Mucosa of stomach (tissue), 1 donor: ENCODE measurements around the gene NOXO1.

Experiments used
- H3K27me3 ChIP-seq: one replicate; pipeline ENCODE4 v1.7.0; 2013; ENCODE audit warnings: mild to moderate bottlenecking, low read length; ENCODE audit not compliant: control insufficient read depth, insufficient read depth
- H3K36me3 ChIP-seq: one replicate; pipeline ENCODE4 v1.7.0; 2013; ENCODE audit warnings: low read length; ENCODE audit not compliant: control insufficient read depth, insufficient read depth
- H3K4me1 ChIP-seq: one replicate; pipeline ENCODE4 v1.7.0; 2013; ENCODE audit warnings: mild to moderate bottlenecking, low read length; ENCODE audit not compliant: control insufficient read depth, insufficient read depth
- H3K4me3 ChIP-seq: one replicate; pipeline ENCODE4 v1.7.0; 2013; ENCODE audit warnings: low read length
- H3K9ac ChIP-seq: one replicate; pipeline ENCODE4 v1.7.0; 2013; ENCODE audit warnings: mild to moderate bottlenecking, low read length, moderate library complexity
- H3K9me3 ChIP-seq: one replicate; pipeline ENCODE4 v1.7.0; 2013; ENCODE audit warnings: mild to moderate bottlenecking, low read length, moderate library complexity; ENCODE audit not compliant: control insufficient read depth
- donor health status: Pancreatic carcinoma.

NOXO1 gene

GRCh38 chr16:1990101-1990350 is 8.8 kb upstream of the NOXO1 start:
- no peaks in the 10 kb centered on the region for H3K9me3 ChIP-seq
- peaks cover 39% of the 10 kb centered on the region for H3K27me3 ChIP-seq
- H3K4me3 ChIP-seq, result no peak overlapping the region
- no peak overlapping the region for H3K9ac ChIP-seq
- no peaks in the 10 kb centered on the region for H3K36me3 ChIP-seq
- peaks cover 36% of the 10 kb centered on the region for H3K4me1 ChIP-seq

GRCh38 chr16:1989209-1990100 is 8.2 kb upstream of the NOXO1 start, which contains the start of gene SYNGR3:
Gene SYNGR3 (plus strand): TSS chr16:1989970. CDS start chr16:1990103, 133 bp downstream.
- peak within 1 kb of the TSS; percentile 33 for H3K9ac ChIP-seq

GRCh38 chr16:1987198-1987597 is 5.9 kb upstream of the NOXO1 start:
- Histone ChIP-seq H3K36me3 (no peaks in the 10 kb centered on the region), H3K4me1 (peaks cover 55% of the 10 kb centered on the region), H3K4me3 (no peak overlapping the region), H3K27me3 (peaks cover 42% of the 10 kb centered on the region), H3K9me3 (no peaks in the 10 kb centered on the region), H3K9ac (no peak overlapping the region)

More at GRCh38 chr16:1989209-1990100, 8.2 kb upstream of the NOXO1 start, which contains the start of gene SYNGR3:
- no peaks in the 10 kb centered on the region for H3K36me3 ChIP-seq
- H3K27me3 ChIP-seq, result peaks cover 39% of the 10 kb centered on the region
- H3K4me3 ChIP-seq, result no peak within 1 kb of the TSS
- peaks cover 42% of the 10 kb centered on the region for H3K4me1 ChIP-seq
- no peaks in the 10 kb centered on the region for H3K9me3 ChIP-seq

- peaks cover 60% of the 10 kb centered on the region for H3K4me1 ChIP-seq
- no peak overlapping the region for H3K4me3 ChIP-seq
- no peaks in the 10 kb centered on the region for H3K36me3 ChIP-seq
- peak overlapping the region; percentile 82 for H3K9ac ChIP-seq
- H3K27me3 ChIP-seq, result peaks cover 41% of the 10 kb centered on the region
- no peaks in the 10 kb centered on the region for H3K9me3 ChIP-seq
These were observed 4.3 kb upstream of the NOXO1 start for GRCh38 chr16:1985466-1986150.

- Histone ChIP-seq H3K4me1 (peaks cover 66% of the 10 kb centered on the region), H3K27me3 (peaks cover 43% of the 10 kb centered on the region), H3K36me3 (no peaks in the 10 kb centered on the region)
These were observed 3.3 kb upstream of the NOXO1 start for GRCh38 chr16:1984347-1985225.

GRCh38 chr16:1983544-1984346 is 2.5 kb upstream of the NOXO1 start, which contains the start of gene GFER:
Gene GFER (plus strand): TSS chr16:1984193. CDS start chr16:1984219, 26 bp downstream.
- H3K4me3 ChIP-seq, result peak within 1 kb of the TSS; percentile 60
- H3K9ac ChIP-seq, result peak within 1 kb of the TSS; percentile 82
- H3K4me1 ChIP-seq, result peaks cover 63% of the 10 kb centered on the region
- H3K27me3 ChIP-seq, result peaks cover 37% of the 10 kb centered on the region
- H3K36me3 ChIP-seq, result no peaks in the 10 kb centered on the region
- no peaks in the 10 kb centered on the region for H3K9me3 ChIP-seq

More at GRCh38 chr16:1984347-1985225, 3.3 kb upstream of the NOXO1 start:
- Histone ChIP-seq H3K9ac (peak overlapping the region; percentile 82), H3K4me3 (peak overlapping the region; percentile 60), H3K9me3 (no peaks in the 10 kb centered on the region)

- no peaks in the 10 kb centered on the region for H3K9me3 ChIP-seq
- no peaks in the 10 kb centered on the region for H3K36me3 ChIP-seq
- H3K27me3 ChIP-seq, result peaks cover 31% of the 10 kb centered on the region
- H3K4me1 ChIP-seq, result peaks cover 69% of the 10 kb centered on the region
- H3K9ac ChIP-seq, result peak overlapping the region; percentile 53
- peak overlapping the region; percentile 31 for H3K4me3 ChIP-seq
These were observed 1.8 kb upstream of the NOXO1 start for GRCh38 chr16:1982991-1983543.

- Histone ChIP-seq H3K4me3 (no peak overlapping the region), H3K9ac (no peak overlapping the region), H3K27me3 (peaks cover 28% of the 10 kb centered on the region), H3K36me3 (peaks cover 2% of the 10 kb centered on the region), H3K9me3 (no peaks in the 10 kb centered on the region), H3K4me1 (peaks cover 72% of the 10 kb centered on the region)
These were observed 754 bp upstream of the NOXO1 start for GRCh38 chr16:1982013-1982433.

- no peaks in the 10 kb centered on the region for H3K9me3 ChIP-seq
- H3K36me3 ChIP-seq, result peaks cover 9% of the 10 kb centered on the region
- no peak overlapping the region for H3K4me3 ChIP-seq
- H3K9ac ChIP-seq, result no peak overlapping the region
- H3K4me1 ChIP-seq, result peaks cover 68% of the 10 kb centered on the region
- peaks cover 24% of the 10 kb centered on the region for H3K27me3 ChIP-seq
These were observed 540 bp downstream of the NOXO1 start for GRCh38 chr16:1980770-1981087.

- Histone ChIP-seq H3K36me3 (peaks cover 9% of the 10 kb centered on the region), H3K4me1 (peaks cover 62% of the 10 kb centered on the region), H3K4me3 (no peak overlapping the region), H3K9ac (peak overlapping the region; percentile 70), H3K27me3 (peaks cover 24% of the 10 kb centered on the region), H3K9me3 (no peaks in the 10 kb centered on the region)
These were observed 1.1 kb downstream of the NOXO1 start for GRCh38 chr16:1980030-1980769.
